ENCODE results near the gene KCNJ4.

Gene KCNJ4

DNA sequence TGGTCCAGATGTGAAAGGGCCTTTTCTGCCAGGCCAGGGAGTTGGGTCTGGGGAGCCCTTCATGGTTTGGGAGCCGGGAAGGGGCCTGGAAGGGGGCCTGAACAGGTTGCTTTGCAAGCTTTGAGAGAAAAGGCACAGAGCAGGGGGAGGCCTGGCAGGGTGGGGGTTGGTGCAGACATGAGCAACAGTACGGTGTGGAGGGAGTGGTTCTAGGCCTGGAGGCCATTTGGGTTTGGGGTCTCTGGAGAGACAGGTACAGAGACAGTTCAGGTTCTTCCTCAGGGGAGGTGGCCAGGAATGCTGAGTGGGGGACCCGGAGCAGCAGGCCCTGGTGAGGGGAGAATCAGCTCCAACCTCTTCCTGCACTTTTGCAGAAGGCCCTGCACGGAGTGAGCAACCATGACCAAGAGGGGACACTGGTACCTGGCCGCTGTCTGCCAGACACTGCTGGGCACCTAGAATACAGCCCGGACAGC is 14.3 kb upstream of the KCNJ4 start:
- DNase-seq: no peak

DNA sequence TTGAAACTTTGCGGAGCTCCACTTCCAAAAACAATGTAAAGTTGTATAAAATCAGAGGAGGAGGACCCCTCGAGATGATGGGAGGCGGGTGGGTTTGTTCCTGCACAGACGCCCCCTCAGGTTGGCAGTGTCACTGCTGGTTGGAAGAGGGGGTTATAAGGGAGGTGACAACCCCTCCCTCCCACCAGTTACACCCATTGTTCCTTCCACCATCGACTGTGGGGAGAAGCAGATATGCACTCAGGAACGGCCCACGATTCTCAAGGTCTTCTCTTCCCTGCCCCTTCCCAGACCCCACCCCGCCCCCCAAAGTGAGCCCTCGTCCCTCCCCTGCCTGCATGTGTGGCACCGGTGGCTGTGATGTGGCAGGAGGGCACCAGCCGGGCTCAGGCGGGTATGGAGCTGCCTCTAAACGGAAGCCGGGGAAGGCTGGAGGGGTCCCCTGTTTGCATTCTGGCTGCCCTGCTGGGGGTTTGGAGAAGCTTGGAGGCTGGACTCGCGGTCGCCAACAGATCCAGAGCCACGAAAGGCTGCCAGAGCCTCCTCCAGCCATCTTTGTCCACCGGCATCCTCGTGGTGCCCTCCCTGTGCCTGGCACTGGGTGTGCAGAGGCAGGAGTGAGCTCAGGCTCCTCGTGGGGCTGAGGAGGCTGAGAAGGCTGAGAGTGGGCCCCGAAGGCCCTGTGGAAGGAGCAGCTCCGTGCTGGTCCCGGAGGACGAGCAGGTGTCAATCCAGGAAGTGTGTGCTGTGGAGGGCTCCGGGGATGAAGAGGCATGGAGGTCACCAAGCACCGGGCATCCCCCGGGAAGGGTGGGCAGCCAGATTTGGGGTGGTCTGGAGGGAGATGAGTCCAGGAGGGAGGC is 13.7 kb upstream of the KCNJ4 start:
- no peak for DNase-seq

DNA sequence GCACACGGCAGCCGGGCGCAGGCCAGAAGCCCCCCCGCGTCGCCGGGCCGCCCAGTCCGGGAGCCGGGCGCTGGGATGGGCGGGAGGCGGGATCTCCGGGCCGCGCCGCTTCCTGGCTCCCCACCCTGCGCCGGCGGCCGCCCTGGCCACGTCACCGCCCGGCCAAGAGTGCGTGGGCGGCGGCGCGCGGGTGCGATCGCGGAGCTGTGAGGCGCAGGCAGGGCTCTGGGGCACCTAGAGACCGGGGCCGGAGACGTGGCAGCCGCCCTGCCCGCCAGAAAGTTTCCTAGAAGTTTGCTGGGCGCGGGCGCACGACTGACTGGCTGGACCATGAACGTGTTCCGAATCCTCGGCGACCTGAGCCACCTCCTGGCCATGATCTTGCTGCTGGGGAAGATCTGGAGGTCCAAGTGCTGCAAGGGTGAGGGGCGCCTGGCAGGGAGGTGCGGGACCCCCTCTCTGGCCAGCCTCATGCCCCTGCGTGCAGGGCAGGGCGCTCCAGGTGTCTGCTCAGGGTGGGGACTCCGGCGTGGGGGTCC is 13.0 kb upstream of the KCNJ4 start, which contains the start of gene KDELR3:
KDELR3 (plus strand) TSS at position 193 of the 539 bp plus-strand sequence; CDS start at position 331, 138 bp downstream.
- DNase-seq: no peak

GRCh38 chr22:38467438-38467903 is 12.5 kb upstream of the KCNJ4 start:
- DNase-seq: no peak

DNA sequence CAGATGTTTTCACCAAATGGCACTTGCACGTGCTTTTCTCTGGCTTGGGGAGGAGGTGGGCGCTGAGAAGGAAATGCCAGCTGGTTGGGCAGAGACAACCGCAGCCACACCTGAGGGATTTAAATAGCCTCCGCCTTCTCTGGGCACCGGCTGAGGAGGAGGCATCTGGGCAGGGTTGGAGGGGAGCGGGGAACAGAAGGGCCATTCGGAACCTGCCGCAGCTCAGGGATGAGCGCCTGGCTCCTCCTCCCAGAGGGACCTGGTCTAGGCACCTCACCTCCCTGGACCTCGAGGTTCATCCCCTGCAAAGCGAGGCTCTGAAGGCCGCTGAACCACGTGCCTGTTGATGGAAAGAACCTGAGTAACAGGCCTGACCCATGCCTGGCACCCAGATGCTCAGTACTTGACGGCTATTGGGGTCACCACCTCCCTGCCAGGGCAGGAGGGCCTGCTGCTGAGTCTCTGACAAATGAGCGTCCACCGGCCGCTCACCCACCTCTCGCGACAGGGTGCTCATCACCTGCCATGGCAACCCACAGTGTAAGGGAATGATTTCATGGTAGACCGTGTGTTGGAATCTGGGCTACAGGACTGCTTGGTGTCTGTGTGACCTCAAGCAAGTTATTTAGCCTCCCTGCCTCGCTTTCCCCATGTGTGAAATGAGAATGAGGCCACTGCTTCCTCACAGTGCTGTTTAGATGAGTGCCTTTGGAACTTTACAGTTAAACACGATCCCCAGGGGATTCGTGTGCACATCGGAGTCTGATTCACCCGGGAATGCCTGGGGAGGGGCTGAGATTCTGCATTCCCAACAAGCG is 10.9 kb upstream of the KCNJ4 start:
- no peak for DNase-seq

- DNase-seq: no peak
These were observed 10.1 kb upstream of the KCNJ4 start for GRCh38 chr22:38464992-38465672.

GRCh38 chr22:38462960-38463784 is 8.2 kb upstream of the KCNJ4 start:
- no peak for DNase-seq

- DNase-seq: peak; percentile 16
These were observed 6.5 kb upstream of the KCNJ4 start for GRCh38 chr22:38461414-38462081.

DNA sequence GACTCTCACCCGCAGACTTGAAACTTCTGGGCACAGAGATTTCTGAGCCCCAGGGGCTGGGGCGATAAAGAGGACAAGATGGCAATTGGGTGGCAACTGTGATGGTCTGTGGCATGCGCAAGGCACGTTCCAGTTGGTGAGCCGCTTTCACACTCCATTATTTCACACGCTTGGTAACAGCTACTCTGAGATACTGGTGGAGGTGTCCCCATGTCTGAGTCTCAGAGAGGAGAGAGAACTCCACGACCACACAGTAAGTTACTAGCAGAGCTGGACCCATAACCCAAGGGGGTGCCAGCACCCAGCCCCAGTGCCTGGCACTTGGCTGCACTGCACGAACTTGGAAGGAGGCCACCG is 6.0 kb upstream of the KCNJ4 start:
- DNase-seq: no peak

- no peak for DNase-seq
These were observed 5.4 kb upstream of the KCNJ4 start for GRCh38 chr22:38460426-38460840.

DNA sequence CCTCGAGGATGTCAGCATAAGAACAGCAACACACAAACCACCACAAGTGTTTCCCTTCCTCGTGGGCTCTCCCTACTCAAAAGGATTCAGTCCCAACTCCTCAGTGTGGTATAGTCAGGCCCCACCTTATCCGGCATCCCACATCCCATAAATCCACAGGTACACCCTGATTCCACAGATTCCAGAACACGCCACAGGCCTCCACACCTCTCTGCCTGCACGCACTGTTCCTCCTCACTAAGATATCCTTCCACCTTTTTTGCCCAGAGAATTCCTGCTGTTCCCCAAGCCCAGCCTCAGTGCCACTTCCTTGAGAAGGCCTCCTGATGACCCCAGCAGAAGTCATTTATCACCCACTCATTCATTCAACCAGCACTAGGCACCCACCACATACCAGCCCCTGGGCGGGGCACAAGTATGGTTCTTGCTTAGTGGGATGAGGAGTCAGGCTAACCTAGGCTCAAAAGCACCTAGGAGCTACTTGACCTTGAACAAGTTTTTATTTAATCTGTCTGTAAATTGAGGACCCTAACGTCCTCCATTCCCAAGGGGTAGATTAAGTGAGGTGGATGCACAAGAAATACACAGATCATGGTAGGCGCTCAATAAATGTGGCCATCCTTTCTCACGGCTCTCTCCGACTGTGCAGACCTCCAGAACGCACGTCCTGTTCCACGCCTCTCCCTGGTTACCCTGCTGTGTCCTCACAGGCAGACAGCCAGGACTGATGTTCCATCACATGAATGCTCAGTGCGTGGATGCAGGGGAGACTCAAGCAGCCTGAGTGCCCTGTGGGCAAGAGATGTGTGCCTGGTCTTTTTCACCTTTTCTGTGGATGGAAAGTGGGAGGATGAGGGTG is 2.1 kb upstream of the KCNJ4 start:
- no peak for DNase-seq

DNA sequence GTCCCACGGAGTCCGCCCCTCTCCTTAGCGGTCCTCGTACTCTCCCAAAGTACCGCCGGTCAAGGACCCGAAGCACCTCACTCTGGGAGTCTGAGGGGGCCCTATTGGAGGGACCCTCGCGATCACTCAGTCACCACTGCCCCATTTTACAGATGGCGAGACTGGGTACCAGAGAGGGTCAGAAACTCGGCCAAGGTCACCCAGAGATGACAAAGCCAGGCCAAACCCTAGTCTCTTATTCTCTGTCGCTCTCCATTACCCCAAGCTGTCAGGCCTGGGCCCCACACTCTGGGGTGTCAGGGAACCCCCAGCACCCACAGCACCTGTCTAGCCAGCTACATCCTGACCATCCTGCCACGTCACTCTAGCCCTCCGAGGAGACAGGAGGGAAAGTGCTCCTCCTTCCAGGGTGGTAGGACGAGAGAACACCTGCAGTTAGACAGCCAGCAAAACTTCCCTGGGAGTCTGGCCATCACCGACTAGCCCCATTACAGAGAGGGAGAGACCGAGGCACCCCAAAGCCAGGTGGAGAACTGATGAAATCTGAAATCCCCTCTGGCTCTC is 1.4 kb upstream of the KCNJ4 start:
- DNase-seq: no peak

DNA sequence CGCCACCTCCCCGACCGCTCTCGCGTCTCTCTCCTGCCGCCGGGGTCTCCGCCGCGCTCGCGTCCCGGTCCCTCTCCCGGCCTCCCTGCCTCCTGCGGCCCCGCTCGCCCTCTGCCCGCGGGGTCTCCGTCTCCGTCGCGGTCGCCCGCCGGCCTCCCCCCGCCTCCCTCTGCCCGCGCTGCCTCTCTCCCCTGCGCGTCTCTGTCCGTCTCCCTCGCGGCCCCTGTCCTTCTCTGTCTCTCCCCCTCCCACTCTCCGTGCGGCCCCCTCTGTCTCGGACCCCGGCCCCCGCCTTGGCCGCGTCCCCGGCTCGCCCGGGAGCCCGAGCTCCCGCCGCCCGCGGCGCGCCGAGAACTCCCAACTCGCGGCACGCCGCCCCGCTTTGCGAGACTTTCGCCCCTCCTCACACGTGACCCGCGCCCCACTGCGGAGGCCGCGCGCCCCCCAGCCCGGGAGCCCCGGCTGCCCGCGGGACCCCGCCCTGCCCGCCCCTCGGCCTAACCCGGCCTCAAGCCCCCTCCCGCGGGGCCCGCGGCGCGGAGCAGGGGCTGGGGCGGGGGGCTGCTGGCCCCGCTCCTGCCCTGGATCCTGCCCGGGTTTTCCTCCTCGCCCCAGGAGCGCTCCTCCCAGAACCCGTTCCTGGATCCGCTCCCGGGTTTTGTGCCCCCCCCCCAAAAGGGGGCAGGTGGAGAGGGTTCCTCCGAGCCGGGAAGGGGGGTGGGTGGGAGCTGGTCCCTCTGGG is 702 bp upstream of the KCNJ4 start:
- DNase-seq: no peak

GRCh38 chr22:38454353-38455075 is 485 bp downstream of the KCNJ4 start:
- no peak for DNase-seq

DNA sequence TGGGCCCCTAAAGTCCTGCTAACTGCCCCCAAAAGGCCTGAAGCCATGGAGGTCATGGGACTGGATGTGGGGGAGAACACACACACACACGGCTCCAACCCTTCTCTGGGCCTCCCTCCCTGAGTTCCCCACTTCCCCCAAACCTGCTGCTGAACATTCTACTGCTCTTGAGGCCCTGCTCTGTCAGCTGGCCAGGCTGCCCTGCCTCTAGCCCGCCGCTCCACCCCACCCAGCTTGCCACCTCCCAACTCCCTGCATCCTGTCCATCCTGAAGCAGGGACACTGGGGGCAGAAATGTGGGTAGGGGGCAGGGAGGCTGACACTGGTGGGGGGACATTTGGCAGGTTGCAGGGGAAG is 1.0 kb downstream of the KCNJ4 start:
- no peak for DNase-seq

GRCh38 chr22:38453066-38453672 is 1.8 kb downstream of the KCNJ4 start:
- DNase-seq: no peak

GRCh38 chr22:38452373-38453065 is 2.5 kb downstream of the KCNJ4 start:
- no peak for DNase-seq

- no peak for DNase-seq
These were observed 3.1 kb downstream of the KCNJ4 start for GRCh38 chr22:38451864-38452263.
